ENCODE measurements around the gene SEC24C. TPM values are rescaled to one million over a fixed set of nuclear protein-coding genes. Genes with fewer than 3 reads are reported as not detected.
"Not testable (repeated sequence)": the region's sequence is repeated elsewhere in the genome, so short reads cannot be mapped to it uniquely, and the experiment has no call there.

Gene SEC24C
- total RNA-seq, 4 donors from 2014 or later, result 56.2 to 95.2 (median 83.9) TPM

- H3K27me3 ChIP-seq; intact Hi-C loops (cut with DNase I); DNase-seq; H3K4me1 ChIP-seq; H3K4me3 ChIP-seq (replicated peaks in 1 of 3); H3K27ac ChIP-seq; H3K9me3 ChIP-seq: not testable (repeated sequence)
- peaks cover 24 to 35% of the 10 kb centered on the region in 2 donors for H3K36me3 ChIP-seq
- WGBS, 2 donors, result 87 to 89% methylated on average over 3 of the region's 3 CpGs
Measured at GRCh38 chr10:73713912-73714311, 30.3 kb upstream of the SEC24C start.

DNA sequence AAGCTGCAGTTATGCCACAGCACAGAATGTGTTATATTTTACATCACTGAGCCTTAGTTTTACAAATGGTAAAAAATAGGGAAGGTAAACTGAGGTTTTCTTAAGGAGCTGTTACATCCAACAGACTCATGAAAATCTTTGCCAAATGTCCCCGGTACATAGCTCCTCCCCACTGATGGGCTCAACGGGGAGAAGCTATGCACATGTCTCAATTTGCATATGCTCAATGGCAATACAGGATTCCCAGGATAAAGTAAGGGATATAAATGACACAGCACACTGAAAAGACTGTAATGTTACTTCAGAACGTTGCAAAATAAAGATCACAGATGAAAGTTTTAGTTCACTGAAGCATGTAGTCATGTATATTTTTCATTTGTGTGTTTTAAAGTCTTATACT is 29.7 kb upstream of the SEC24C start:
- H3K27me3 ChIP-seq; H3K4me1 ChIP-seq; DNase-seq; H3K4me3 ChIP-seq (replicated peaks in 1 of 3); intact Hi-C loops (cut with DNase I); H3K9me3 ChIP-seq; H3K27ac ChIP-seq: not testable (repeated sequence)
- peaks cover 25 to 35% of the 10 kb centered on the region in 2 donors for H3K36me3 ChIP-seq
- 42 to 63% methylated on average over 3 of the region's 3 CpGs for WGBS, 2 donors

- H3K4me3 ChIP-seq (replicated peaks in 1 of 3); H3K4me1 ChIP-seq; DNase-seq; H3K27me3 ChIP-seq; H3K9me3 ChIP-seq; H3K27ac ChIP-seq; intact Hi-C loops (cut with DNase I): not testable (repeated sequence)
- H3K36me3 ChIP-seq, result peaks cover 33 to 40% of the 10 kb centered on the region in 2 donors
- WGBS, 2 donors, result 86 to 90% methylated on average over 15 to 17 of the region's 17 CpGs
Measured at GRCh38 chr10:73715179-73716156, 28.7 kb upstream of the SEC24C start.

- no peak for DNase-seq
- intact Hi-C loops (cut with DNase I), result no loop called here
- H3K27ac ChIP-seq, result no peak overlapping the region
- no peaks in the 10 kb centered on the region for H3K9me3 ChIP-seq
- no peak overlapping the region for H3K4me3 ChIP-seq (replicated peaks in 1 of 3)
- peaks cover 33 to 48% of the 10 kb centered on the region in 2 donors for H3K36me3 ChIP-seq
- 94 to 95% methylated on average over 1 of the region's 1 CpG for WGBS, 2 donors
- H3K4me1 ChIP-seq, result no peaks in the 10 kb centered on the region
- TF ChIP-seq, protein P1, sequence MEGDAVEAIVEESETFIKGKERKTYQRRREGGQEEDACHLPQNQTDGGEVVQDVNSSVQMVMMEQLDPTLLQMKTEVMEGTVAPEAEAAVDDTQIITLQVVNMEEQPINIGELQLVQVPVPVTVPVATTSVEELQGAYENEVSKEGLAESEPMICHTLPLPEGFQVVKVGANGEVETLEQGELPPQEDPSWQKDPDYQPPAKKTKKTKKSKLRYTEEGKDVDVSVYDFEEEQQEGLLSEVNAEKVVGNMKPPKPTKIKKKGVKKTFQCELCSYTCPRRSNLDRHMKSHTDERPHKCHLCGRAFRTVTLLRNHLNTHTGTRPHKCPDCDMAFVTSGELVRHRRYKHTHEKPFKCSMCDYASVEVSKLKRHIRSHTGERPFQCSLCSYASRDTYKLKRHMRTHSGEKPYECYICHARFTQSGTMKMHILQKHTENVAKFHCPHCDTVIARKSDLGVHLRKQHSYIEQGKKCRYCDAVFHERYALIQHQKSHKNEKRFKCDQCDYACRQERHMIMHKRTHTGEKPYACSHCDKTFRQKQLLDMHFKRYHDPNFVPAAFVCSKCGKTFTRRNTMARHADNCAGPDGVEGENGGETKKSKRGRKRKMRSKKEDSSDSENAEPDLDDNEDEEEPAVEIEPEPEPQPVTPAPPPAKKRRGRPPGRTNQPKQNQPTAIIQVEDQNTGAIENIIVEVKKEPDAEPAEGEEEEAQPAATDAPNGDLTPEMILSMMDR (IDR thresholded peaks at IDR 0.05), result no peak
- no peak for TF ChIP-seq POLR2A (IDR thresholded peaks at IDR 0.05)
- H3K27me3 ChIP-seq, result no peaks in the 10 kb centered on the region
Measured at GRCh38 chr10:73716251-73716650, 27.9 kb upstream of the SEC24C start.

GRCh38 chr10:73717556-73717955 is 26.6 kb upstream of the SEC24C start:
- DNase-seq, result no peak
- no peaks in the 10 kb centered on the region for H3K27me3 ChIP-seq
- intact Hi-C loops (cut with DNase I), result no loop called here
- H3K4me1 ChIP-seq, result no peaks in the 10 kb centered on the region
- no peak for TF ChIP-seq POLR2A (IDR thresholded peaks at IDR 0.05)
- TF ChIP-seq, protein P1 (IDR thresholded peaks at IDR 0.05), result no peak
- H3K9me3 ChIP-seq, result no peaks in the 10 kb centered on the region
- no peak overlapping the region for H3K4me3 ChIP-seq (replicated peaks in 1 of 3)
- H3K27ac ChIP-seq, result no peak overlapping the region
- H3K36me3 ChIP-seq, result peaks cover 33 to 54% of the 10 kb centered on the region in 2 donors
- 83 to 86% methylated on average over 5 of the region's 5 CpGs for WGBS, 2 donors

DNA sequence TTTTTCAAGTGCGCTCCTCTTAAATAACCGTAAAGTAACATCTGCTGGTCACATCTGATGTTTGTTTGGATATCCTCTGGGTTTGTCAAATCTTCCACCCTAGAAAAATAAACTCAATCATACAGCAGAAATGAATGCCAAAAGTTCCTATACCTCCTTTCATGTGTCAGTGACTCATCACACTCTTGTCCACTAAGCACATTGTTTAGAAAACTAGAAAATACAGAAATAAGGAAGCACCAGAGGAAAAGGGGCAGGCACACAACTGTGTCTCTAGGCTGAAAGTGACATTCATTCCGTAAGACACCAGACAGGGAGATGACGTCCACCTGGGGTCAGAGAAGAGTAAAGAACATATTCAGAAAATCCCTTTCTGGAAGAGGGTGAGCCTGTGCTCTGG is 23.6 kb upstream of the SEC24C start:
- intact Hi-C loops (cut with DNase I); DNase-seq; H3K9me3 ChIP-seq; H3K4me1 ChIP-seq; H3K27ac ChIP-seq; H3K4me3 ChIP-seq (replicated peaks in 1 of 3); H3K27me3 ChIP-seq: not testable (repeated sequence)
- H3K36me3 ChIP-seq, result peaks cover 30 to 60% of the 10 kb centered on the region in 2 donors
- 86 to 92% methylated on average over 4 of the region's 4 CpGs for WGBS, 2 donors

DNA sequence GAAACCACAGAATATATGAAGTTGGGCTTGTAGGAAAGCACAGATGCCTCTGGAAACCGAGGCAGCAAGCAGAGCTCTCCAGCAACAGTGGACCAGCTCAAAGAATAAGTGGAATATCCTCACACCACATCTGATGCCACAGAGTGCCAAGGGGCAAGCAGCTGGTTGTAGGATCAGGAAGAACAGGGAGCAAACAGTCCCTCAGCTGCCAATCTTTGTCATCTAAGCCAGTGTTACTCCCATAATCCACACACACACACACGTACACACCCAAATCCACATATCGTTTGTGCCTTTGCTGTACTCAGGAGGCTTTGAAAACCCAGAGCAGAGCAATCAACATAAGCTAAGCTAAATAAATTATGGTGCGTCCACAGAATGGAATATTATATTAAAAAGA is 20.7 kb upstream of the SEC24C start:
- H3K27me3 ChIP-seq, result no peaks in the 10 kb centered on the region
- 71 to 96% methylated on average over 4 of the region's 4 CpGs for WGBS, 2 donors
- no peak overlapping the region for H3K4me3 ChIP-seq (replicated peaks in 1 of 3)
- H3K27ac ChIP-seq, result no peak overlapping the region
- intact Hi-C loops (cut with DNase I), result no loop called here
- TF ChIP-seq, protein P1 (IDR thresholded peaks at IDR 0.05), result no peak
- TF ChIP-seq POLR2A (IDR thresholded peaks at IDR 0.05), result no peak
- no peak for DNase-seq
- H3K4me1 ChIP-seq, result no peaks in the 10 kb centered on the region
- H3K9me3 ChIP-seq, result no peaks in the 10 kb centered on the region
- peaks cover 11 to 45% of the 10 kb centered on the region in 2 donors for H3K36me3 ChIP-seq

DNA sequence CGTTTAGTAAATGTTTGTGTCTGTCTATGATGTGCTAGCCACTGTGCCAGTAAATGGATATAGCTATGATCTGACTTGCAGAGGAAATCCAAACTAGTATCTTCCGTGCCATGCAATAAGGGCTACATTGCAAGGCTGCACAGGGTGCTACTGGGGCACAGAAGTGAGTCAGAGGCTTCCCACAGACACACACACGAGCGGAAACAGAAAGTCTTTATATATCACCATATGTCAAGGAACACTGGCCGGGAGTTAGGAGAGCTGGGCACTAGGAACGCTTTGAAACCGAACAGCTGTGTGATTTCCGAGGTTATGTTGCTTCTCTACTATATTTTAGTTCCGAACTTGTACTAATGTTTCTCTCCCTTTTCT is 14.4 kb upstream of the SEC24C start:
- 0% methylated on average over 9 of the region's 9 CpGs for WGBS, 2 donors
- H3K36me3 ChIP-seq; intact Hi-C loops (cut with DNase I); H3K9me3 ChIP-seq; H3K27me3 ChIP-seq; DNase-seq: not testable (repeated sequence)
- Histone ChIP-seq H3K4me3 (replicated peaks in 1 of 3) (peak overlapping the region; percentile 31 to 78 (median 52)), H3K4me1 (peaks cover 9 to 10% of the 10 kb centered on the region in 2 donors), H3K27ac (peak overlapping the region; percentile 64 to 84 (median 70))

Measured in thyroid gland (tissue), 4 donors.